ENCODE results near the gene GRIP1. TPM values are rescaled to one million over a fixed set of nuclear protein-coding genes. Genes with fewer than 3 reads are reported as not detected.

The GRIP1 gene
- total RNA-seq, 1 donor: under 0.01 TPM

DNA sequence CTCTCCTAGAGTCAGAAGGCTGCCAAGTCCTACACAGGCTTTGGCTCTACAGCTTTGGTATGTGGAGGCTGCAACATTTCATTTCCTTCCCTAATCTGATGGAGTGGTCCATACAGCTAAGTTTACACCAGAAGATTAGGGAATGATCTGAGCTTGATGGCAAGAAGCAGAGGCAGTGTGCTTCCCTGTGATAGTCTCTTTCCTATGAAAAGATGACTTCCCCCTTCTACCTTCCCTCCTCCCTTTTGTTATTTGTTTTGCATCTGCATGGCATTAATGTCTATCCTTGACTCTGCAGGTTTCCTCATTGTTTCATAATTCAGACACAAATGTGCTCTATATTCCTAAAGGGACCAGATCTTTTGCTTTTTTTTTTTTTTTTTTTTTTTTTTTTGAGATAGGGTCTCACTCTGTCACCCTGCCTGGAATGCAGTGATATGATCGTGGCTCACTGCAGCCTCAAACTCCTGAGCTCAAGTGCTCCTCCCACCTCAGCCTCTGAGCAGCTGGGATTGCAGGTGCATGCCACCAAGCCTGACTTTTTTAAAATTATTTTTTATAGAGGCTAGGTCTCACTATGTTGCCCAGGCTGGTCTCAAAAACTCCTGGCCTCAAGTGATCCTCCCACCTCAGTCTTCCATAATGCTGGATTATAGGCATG is 76.3 kb downstream of the GRIP1 start:
- no peak overlapping the region for H3K4me2 ChIP-seq (ENCODE audit: insufficient read depth, low read length)
- H3K4me3 ChIP-seq (ENCODE audit: insufficient read depth, low read length): no peak overlapping the region
- H3K27ac ChIP-seq (ENCODE audit: low read depth, low read length): no peak overlapping the region
- H3K27me3 ChIP-seq (ENCODE audit: insufficient read depth, low read length): no peaks in the 10 kb centered on the region
- no peaks in the 10 kb centered on the region for H3K79me2 ChIP-seq (ENCODE audit: insufficient read depth, low read length)
- no peaks in the 10 kb centered on the region for H3K4me1 ChIP-seq (ENCODE audit: insufficient read depth, low read length)
- no peak overlapping the region for H2AFZ ChIP-seq (ENCODE audit: low read length)
- no peak for DNase-seq (ENCODE audit: insufficient read length, low spot score, missing footprints)
- H3K9me3 ChIP-seq (ENCODE audit: low read depth, low read length): no peaks in the 10 kb centered on the region
- H3K36me3 ChIP-seq (ENCODE audit: insufficient read depth, low read length): no peaks in the 10 kb centered on the region
- no peak for TF ChIP-seq CTCF (IDR thresholded peaks at IDR 0.05; ENCODE audit: extremely low read depth, low read depth, low read length)
- no peaks in the 10 kb centered on the region for H4K20me1 ChIP-seq (ENCODE audit: insufficient read depth, low read length)

DNA sequence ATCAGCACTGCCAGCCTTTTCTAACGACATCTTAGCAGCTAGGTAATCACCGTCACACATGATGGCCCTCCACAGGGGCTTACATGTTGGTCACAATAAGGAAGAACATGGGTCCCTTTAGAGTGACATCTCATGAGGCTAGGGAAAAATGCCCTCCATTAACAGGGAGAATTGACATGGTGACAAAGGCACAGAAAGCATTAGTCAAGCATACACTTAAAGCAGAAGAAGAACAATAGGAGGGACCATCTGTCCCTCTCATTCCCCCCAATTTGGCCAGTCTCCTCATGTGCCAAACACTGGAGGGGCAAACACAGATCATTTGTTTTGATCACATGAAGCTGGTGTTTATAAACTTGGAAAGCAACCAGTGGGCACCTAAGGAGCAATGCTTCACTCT is 78.0 kb downstream of the GRIP1 start:
- Histone ChIP-seq H3K36me3 (ENCODE audit: insufficient read depth, low read length) (no peaks in the 10 kb centered on the region), H4K20me1 (ENCODE audit: insufficient read depth, low read length) (no peaks in the 10 kb centered on the region), H3K27ac (ENCODE audit: low read depth, low read length) (no peak overlapping the region), H2AFZ (ENCODE audit: low read length) (no peak overlapping the region), H3K4me2 (ENCODE audit: insufficient read depth, low read length) (no peak overlapping the region), H3K4me3 (ENCODE audit: insufficient read depth, low read length) (no peak overlapping the region), H3K79me2 (ENCODE audit: insufficient read depth, low read length) (no peaks in the 10 kb centered on the region), H3K9me3 (ENCODE audit: low read depth, low read length) (no peaks in the 10 kb centered on the region), H3K4me1 (ENCODE audit: insufficient read depth, low read length) (no peaks in the 10 kb centered on the region), H3K27me3 (ENCODE audit: insufficient read depth, low read length) (no peaks in the 10 kb centered on the region)
- no peak for DNase-seq (ENCODE audit: insufficient read length, low spot score, missing footprints)
- no peak for TF ChIP-seq CTCF (IDR thresholded peaks at IDR 0.05; ENCODE audit: extremely low read depth, low read depth, low read length)

GRCh38 chr12:66599816-66600215 is 79.1 kb downstream of the GRIP1 start:
- Histone ChIP-seq H3K27ac (ENCODE audit: low read depth, low read length) (no peak overlapping the region), H3K9me3 (ENCODE audit: low read depth, low read length) (no peaks in the 10 kb centered on the region), H2AFZ (ENCODE audit: low read length) (no peak overlapping the region), H4K20me1 (ENCODE audit: insufficient read depth, low read length) (no peaks in the 10 kb centered on the region), H3K4me1 (ENCODE audit: insufficient read depth, low read length) (no peaks in the 10 kb centered on the region), H3K36me3 (ENCODE audit: insufficient read depth, low read length) (no peaks in the 10 kb centered on the region), H3K79me2 (ENCODE audit: insufficient read depth, low read length) (no peaks in the 10 kb centered on the region), H3K27me3 (ENCODE audit: insufficient read depth, low read length) (no peaks in the 10 kb centered on the region), H3K4me2 (ENCODE audit: insufficient read depth, low read length) (no peak overlapping the region), H3K4me3 (ENCODE audit: insufficient read depth, low read length) (no peak overlapping the region)
- DNase-seq (ENCODE audit: insufficient read length, low spot score, missing footprints): no peak
- no peak for TF ChIP-seq CTCF (IDR thresholded peaks at IDR 0.05; ENCODE audit: extremely low read depth, low read depth, low read length)

DNA sequence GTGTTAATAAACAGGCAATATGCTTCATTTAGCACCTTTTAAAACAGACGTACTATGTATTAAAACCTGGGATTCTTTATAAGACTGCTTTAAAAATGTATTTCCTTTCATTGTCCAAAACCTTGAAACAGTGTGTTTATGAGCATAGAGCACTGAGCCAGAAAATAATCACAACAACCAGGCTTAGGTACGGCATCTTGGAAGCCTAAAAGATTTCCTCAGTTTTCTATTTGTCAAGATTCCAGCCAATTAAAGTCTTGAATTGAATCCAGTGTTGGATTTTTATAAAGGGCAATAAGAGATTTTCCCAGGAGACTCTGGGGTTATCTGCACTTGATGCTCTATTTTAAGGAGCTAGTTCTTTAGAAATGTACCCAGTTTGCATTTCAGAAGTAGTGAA is 80.3 kb downstream of the GRIP1 start:
- TF ChIP-seq CTCF (IDR thresholded peaks at IDR 0.05; ENCODE audit: extremely low read depth, low read depth, low read length): no peak
- no peaks in the 10 kb centered on the region for H4K20me1 ChIP-seq (ENCODE audit: insufficient read depth, low read length)
- H3K27ac ChIP-seq (ENCODE audit: low read depth, low read length): no peak overlapping the region
- H3K36me3 ChIP-seq (ENCODE audit: insufficient read depth, low read length): no peaks in the 10 kb centered on the region
- H3K4me3 ChIP-seq (ENCODE audit: insufficient read depth, low read length): no peak overlapping the region
- DNase-seq (ENCODE audit: insufficient read length, low spot score, missing footprints): no peak
- H2AFZ ChIP-seq (ENCODE audit: low read length): no peak overlapping the region
- H3K79me2 ChIP-seq (ENCODE audit: insufficient read depth, low read length): no peaks in the 10 kb centered on the region
- no peaks in the 10 kb centered on the region for H3K4me1 ChIP-seq (ENCODE audit: insufficient read depth, low read length)
- H3K9me3 ChIP-seq (ENCODE audit: low read depth, low read length): no peaks in the 10 kb centered on the region
- no peaks in the 10 kb centered on the region for H3K27me3 ChIP-seq (ENCODE audit: insufficient read depth, low read length)
- no peak overlapping the region for H3K4me2 ChIP-seq (ENCODE audit: insufficient read depth, low read length)
